PC-3 (cell line): Measurements from ENCODE around the gene LDLRAD1.
"Not testable (repeated sequence)": the region's sequence is repeated elsewhere in the genome, so short reads cannot be mapped to it uniquely, and the experiment has no call there.

Experiments
- CTCF ChIP-seq: fragments of 300-600 bp; sonication (generic); conservative IDR thresholded peaks from 2 replicates; pipeline ENCODE4 v1.5.1; 2017; ENCODE audit warnings: antibody characterized with exemption, low read depth, mild to moderate bottlenecking, low read length
- EZH2 ChIP-seq: fragments of 300-600 bp; sonication (generic); IDR thresholded peaks from one replicate; pipeline ENCODE4 v1.6.1; 2017; ENCODE audit warnings: antibody characterized with exemption, mild to moderate bottlenecking, low read length; ENCODE audit not compliant: unreplicated experiment
- EZH2phosphoT487 ChIP-seq: fragments of 300-600 bp; sonication (generic); IDR thresholded peaks from 2 replicates; pipeline ENCODE4 v1.6.1; 2018; ENCODE audit warnings: mild to moderate bottlenecking, antibody characterized with exemption, low read length, borderline replicate concordance

- TF ChIP-seq EZH2phosphoT487, CTCF, EZH2: not testable (repeated sequence)
Observed at GRCh38 chr1:54024811-54025210, 6.8 kb upstream of the LDLRAD1 start.
